GM13977 (cell line): ENCODE data around the gene SLC4A8.

Experiments used
- DNase-seq: peaks from one replicate; pipeline ENCODE4 v3.0.0; 2012; ENCODE audit warnings: low spot score
- CTCF ChIP-seq: IDR thresholded peaks from 2 replicates; pipeline ENCODE4 v1.5.1; 2012; ENCODE audit warnings: mild to moderate bottlenecking, control low read depth; ENCODE audit not compliant: insufficient read depth; ENCODE audit errors: extremely low read depth, missing control alignments
- in situ Hi-C: fragments of 300-500 bp; cut with MboI; formaldehyde crosslinking; loops from one replicate; pipeline ENCODE4 v1.12.0; 2022; ENCODE audit warnings: low sequenced_read_pairs, low pct_unique_long_range_greater_than_20kb, mixed read lengths, inconsistent platforms; ENCODE audit not compliant: unreplicated experiment

Gene SLC4A8

DNA sequence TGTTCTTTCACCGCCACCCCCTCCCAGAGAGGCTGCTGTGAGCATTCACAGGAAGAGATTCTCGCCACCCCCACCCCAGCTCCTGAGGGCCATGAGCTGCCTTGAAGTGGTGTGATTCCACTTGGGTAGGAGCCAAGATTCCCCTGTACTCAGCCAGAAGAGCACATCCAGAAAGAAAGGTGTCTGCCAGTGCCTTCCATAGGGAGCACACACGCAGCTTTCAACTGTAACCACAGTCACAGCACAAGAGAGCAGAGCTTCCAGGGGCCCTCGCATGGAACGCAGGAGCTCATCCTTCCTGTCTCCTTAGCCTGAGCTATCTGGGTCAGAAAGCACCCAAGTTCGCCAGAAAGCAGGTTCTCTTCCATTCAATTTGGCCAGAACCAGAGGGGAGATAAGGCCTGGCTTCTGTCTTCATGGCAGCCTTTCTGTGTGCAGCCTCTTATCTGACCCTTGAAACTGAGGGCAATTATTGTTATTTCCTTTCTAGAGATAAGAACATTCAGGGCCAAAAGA, 99.8 kb downstream of the SLC4A8 start:
- TF ChIP-seq CTCF = no peak
- no peak for DNase-seq
- in situ Hi-C loops = no loop called here

DNA sequence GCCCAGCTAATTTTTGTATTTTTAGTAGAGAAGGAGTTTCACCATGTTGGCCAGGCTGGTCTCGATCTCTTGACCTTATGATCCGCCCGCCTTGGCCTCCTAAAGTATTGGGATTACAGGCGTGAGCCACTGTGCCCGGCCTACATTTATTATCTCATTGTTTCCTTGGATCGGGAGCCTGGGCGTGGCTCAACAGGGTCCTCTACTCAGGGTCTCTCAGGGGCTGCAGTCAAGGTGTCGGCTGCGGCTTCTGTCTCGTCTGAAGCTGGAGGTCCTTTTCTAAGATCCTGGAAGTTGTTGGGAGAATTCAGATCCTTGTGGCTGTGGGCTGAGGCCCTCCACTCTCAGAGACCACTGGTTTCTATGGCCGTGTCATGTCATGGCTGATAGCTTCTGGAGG, 100.9 kb downstream of the SLC4A8 start:
- no peak for TF ChIP-seq CTCF
- in situ Hi-C loops = loop anchor here (5.0 kb wide), 1 partner anchor 103 kb away; the partner anchor contains the start of gene SLC4A8
- DNase-seq = no peak

DNA sequence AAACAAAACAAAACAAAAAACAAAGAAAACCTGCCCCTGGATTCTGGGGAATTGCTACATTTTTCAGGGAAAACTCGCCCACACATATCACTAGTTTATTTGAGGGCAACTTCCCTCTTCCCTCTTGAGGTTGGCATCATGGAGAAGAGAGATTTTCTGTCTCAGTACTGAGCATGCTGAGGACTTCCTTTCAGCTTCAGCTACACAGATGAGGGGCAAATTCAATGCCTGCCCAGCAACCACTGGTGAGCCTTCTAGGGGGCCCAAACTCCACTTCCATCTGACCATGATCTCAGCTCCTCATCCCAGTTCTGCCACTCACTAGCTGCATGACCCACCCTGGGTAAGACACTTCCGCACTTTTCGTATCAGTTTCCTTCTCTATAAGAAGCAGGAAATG, 103.3 kb downstream of the SLC4A8 start:
- DNase-seq = no peak
- in situ Hi-C loops = loop anchor here (5.0 kb wide), 1 partner anchor 106 kb away; the partner anchor contains the start of gene SLC4A8
- no peak for TF ChIP-seq CTCF

DNA sequence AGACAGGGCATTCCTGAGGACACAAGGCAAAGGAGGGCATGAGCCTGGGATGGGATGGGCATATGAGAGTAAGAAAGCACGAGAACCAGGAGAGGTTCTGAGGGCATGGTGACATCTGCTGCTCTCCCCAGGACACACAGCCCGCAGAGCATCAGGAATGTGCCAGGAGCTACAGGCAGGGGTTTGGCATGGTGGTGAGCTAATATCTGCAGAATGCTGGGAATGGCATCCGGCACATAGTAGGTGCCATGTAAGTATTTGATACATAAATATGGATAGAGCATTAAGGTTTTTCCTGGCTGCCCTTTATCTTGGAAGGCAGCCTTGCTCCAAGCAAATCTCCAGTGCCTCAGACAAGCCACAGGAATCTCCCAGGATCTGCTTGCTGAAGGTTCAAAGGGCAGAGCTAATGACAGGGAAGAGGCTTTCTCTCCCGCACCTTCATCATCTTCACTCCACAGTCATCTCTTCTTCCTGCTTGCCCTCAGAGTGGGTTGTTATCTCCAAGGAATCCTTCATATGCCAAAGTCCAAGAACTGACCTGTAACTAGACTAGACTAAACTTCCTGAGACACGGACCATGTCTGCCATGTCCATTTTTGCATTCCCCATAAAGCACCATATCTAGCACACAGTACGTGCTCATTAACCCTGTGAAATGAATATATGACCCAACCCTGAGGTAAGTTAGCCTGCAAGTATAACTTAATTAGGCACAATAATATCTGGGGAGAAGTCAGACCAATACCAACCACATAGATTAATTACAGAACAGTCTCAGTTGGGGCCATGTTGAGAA, 104.4 kb downstream of the SLC4A8 start:
- in situ Hi-C loops = loop anchor here (5.0 kb wide), 1 partner anchor 107 kb away; the partner anchor contains the start of gene SLC4A8
- no peak for DNase-seq
- TF ChIP-seq CTCF = no peak

DNA sequence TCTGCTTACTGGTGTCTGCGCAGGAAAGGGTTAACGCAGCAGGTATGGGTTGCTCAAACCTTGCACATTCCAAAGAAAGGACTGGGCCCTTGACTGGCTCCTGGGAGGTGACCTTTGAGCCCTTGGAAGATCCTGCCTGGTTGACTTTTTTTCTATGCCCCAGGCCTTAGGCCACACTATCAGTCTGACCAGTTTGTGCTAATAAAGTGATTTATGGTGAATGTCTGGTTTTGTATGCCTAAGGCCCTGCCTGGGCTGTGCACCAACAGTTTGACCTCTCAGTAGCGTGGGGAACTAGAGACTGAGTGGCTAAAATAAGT, 105.0 kb downstream of the SLC4A8 start:
- TF ChIP-seq CTCF = no peak
- in situ Hi-C loops = loop anchor here (5.0 kb wide), 1 partner anchor 107 kb away; the partner anchor contains the start of gene SLC4A8

DNA sequence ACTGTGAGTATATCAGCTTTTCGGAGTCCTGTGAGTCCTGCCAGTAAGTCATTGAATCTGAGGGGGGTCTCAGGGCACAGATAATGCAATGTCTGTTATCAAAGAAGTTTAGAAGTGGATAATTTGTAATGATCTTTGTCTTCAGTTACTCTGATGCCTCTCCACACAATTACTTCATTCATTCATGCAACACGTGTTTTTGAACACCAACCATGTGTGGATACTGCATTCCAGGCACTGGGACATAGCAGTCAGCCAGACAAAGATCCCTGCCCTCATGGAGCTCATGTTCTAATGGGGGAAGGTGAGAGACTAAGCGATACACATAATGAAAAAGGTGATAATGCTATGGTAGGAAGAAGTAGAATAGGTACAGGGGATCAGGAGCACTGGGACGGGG, 105.6 kb downstream of the SLC4A8 start:
- no peak for DNase-seq
- no peak for TF ChIP-seq CTCF
- in situ Hi-C loops = no loop called here

More for the DNA sequence above, 105.0 kb downstream of the SLC4A8 start:
- DNase-seq = no peak
